HG03280 (cell line): Measurements from ENCODE around the gene MARS1.
"Not testable (repeated sequence)": the region's sequence is repeated elsewhere in the genome, so short reads cannot be mapped to it uniquely, and the experiment has no call there.

Experiments
- ATAC-seq: cut with Tn5 transposase; IDR thresholded peaks from one replicate; pipeline ENCODE4 v1.9.1; 2021; ENCODE audit warnings: mild to moderate bottlenecking, moderate library complexity; ENCODE audit not compliant: unreplicated experiment

MARS1 gene

GRCh38 chr12:57489157-57489641 lies 1.3 kb downstream of the MARS1 start:
- no peak for ATAC-seq

- no peak for ATAC-seq
Measured at GRCh38 chr12:57490126-57490525, 2.3 kb downstream of the MARS1 start.

GRCh38 chr12:57491393-57492280 lies 3.8 kb downstream of the MARS1 start:
- ATAC-seq: no peak

- not testable (repeated sequence) for ATAC-seq
Measured at GRCh38 chr12:57495051-57495701, 7.3 kb downstream of the MARS1 start.

GRCh38 chr12:57496822-57497221 lies 9.0 kb downstream of the MARS1 start:
- ATAC-seq: no peak

GRCh38 chr12:57497223-57498131 lies 9.6 kb downstream of the MARS1 start:
- ATAC-seq: no peak

GRCh38 chr12:57498132-57498502 lies 10.2 kb downstream of the MARS1 start:
- no peak for ATAC-seq

- no peak for ATAC-seq
Measured at GRCh38 chr12:57498571-57498970, 10.7 kb downstream of the MARS1 start.

- no peak for ATAC-seq
Measured at GRCh38 chr12:57500213-57500612, 12.3 kb downstream of the MARS1 start.

- not testable (repeated sequence) for ATAC-seq
Measured at GRCh38 chr12:57502311-57502969, 14.6 kb downstream of the MARS1 start.

- ATAC-seq: not testable (repeated sequence)
Measured at GRCh38 chr12:57506541-57506940, 18.7 kb downstream of the MARS1 start.

- not testable (repeated sequence) for ATAC-seq
Measured at GRCh38 chr12:57507796-57508195, 19.9 kb downstream of the MARS1 start.

- ATAC-seq: no peak
Measured at GRCh38 chr12:57511161-57511560, 23.3 kb downstream of the MARS1 start.

GRCh38 chr12:57511588-57512325 lies 23.9 kb downstream of the MARS1 start:
- no peak for ATAC-seq

- ATAC-seq: no peak
Measured at GRCh38 chr12:57512665-57513064, 24.8 kb downstream of the MARS1 start.

- no peak for ATAC-seq
Measured at GRCh38 chr12:57513266-57513665, 25.4 kb downstream of the MARS1 start.

- not testable (repeated sequence) for ATAC-seq
Measured at GRCh38 chr12:57513677-57514076, 25.8 kb downstream of the MARS1 start.

- ATAC-seq: not testable (repeated sequence)
Measured at GRCh38 chr12:57514246-57514645, 26.4 kb downstream of the MARS1 start.

GRCh38 chr12:57514720-57515407 lies 27.0 kb downstream of the MARS1 start:
- ATAC-seq: no peak
